DOHH2 (cell line): Measurements from ENCODE around the gene MAP1B.

Experiments
- H3F3A ChIP-seq: fragments of 200-600 bp; sonication (generic), shearing (Covaris generic); 2 replicates; pipeline ENCODE4 v1.6.0; 2016; ENCODE audit warnings: antibody characterized with exemption, mild to moderate bottlenecking; ENCODE audit not compliant: control insufficient read depth, insufficient read depth
- H3K27ac ChIP-seq: fragments of 200-600 bp; sonication (generic); 2 replicates; pipeline ENCODE4 v1.5.1; 2014; ENCODE audit warnings: low read depth, mild to moderate bottlenecking, low read length, moderate library complexity
- H3K27me3 ChIP-seq: fragments of 200-600 bp; sonication (generic); 2 replicates; pipeline ENCODE4 v1.6.1; 2014; ENCODE audit warnings: mild to moderate bottlenecking, low read length, mixed read lengths; ENCODE audit not compliant: control insufficient read depth
- H3K36me3 ChIP-seq: fragments of 200-600 bp; sonication (generic); 2 replicates; pipeline ENCODE4 v1.6.1; 2014; ENCODE audit warnings: mild to moderate bottlenecking, low read length, moderate library complexity, mixed read lengths; ENCODE audit not compliant: control insufficient read depth
- H3K4me1 ChIP-seq: fragments of 200-600 bp; sonication (generic); 2 replicates; pipeline ENCODE4 v1.6.1; 2014; ENCODE audit warnings: mild to moderate bottlenecking, low read length, mixed read lengths; ENCODE audit not compliant: control insufficient read depth
- H3K4me2 ChIP-seq: fragments of 200-600 bp; sonication (generic); 2 replicates; pipeline ENCODE4 v1.6.0; 2014; ENCODE audit warnings: mild to moderate bottlenecking, low read length, moderate library complexity
- H3K4me3 ChIP-seq: fragments of 200-600 bp; sonication (generic); 2 replicates; pipeline ENCODE4 v1.5.1; 2014; ENCODE audit warnings: mild to moderate bottlenecking, low read length, mixed read lengths
- H3K79me2 ChIP-seq: fragments of 200-600 bp; sonication (generic); 2 replicates; pipeline ENCODE4 v1.6.1; 2014; ENCODE audit warnings: mild to moderate bottlenecking, low read length, mixed read lengths; ENCODE audit not compliant: control insufficient read depth
- H3K9me2 ChIP-seq: fragments of 200-600 bp; sonication (generic); replicated peaks from 2 replicates; pipeline ENCODE4 v1.6.1; 2014; ENCODE audit warnings: mild to moderate bottlenecking, low read length, mixed read lengths; ENCODE audit not compliant: control insufficient read depth
- H3K9me3 ChIP-seq: fragments of 200-600 bp; sonication (generic); 2 replicates; pipeline ENCODE4 v1.6.1; 2014; ENCODE audit warnings: antibody characterized with exemption, low read length, mixed read lengths; ENCODE audit not compliant: control insufficient read depth, insufficient read depth
- H4K20me1 ChIP-seq: fragments of 200-600 bp; sonication (generic); 2 replicates; pipeline ENCODE4 v1.6.0; 2014; ENCODE audit warnings: low read depth, mild to moderate bottlenecking, antibody characterized with exemption, low read length, moderate library complexity; ENCODE audit not compliant: control insufficient read depth, insufficient read depth
- EZH2phosphoT487 ChIP-seq: fragments of 200-600 bp; sonication (generic); IDR thresholded peaks from 2 replicates; pipeline ENCODE4 v1.6.1; 2017; ENCODE audit warnings: borderline replicate concordance, mild to moderate bottlenecking, antibody characterized with exemption, low read length, moderate library complexity, mixed read lengths
- TF ChIP-seq, protein P1 (sequence below): fragments of 200-600 bp; sonication (generic); IDR thresholded peaks from one replicate; pipeline ENCODE4 v1.5.1; 2014; ENCODE audit warnings: antibody characterized with exemption, mild to moderate bottlenecking, low read depth, low read length; ENCODE audit not compliant: poor library complexity, severe bottlenecking

The MAP1B gene

DNA sequence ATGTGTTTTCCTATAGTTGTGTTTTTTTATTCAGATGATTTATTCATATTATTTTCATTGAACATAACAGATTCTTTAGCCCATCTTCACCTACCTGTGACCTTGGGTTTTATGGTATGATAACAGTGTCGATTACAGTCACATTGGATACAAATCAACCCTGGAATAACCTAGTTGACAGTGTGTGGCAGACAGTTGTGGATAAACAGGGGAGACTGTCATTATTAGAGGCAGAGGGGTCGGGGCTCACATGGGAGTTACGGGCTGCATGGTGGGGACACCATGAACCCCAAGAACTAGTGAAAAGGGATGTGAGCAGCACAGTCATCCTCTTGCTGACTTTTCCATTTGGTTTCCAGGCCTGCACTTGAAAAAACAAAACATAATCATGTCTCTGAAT, 29.9 kb upstream of the MAP1B start:
- H3K4me2 ChIP-seq: no peak overlapping the region
- no peaks in the 10 kb centered on the region for H3K9me3 ChIP-seq
- H3F3A ChIP-seq: no peaks in the 10 kb centered on the region
- H3K4me3 ChIP-seq: no peak overlapping the region
- no peaks in the 10 kb centered on the region for H4K20me1 ChIP-seq
- no peaks in the 10 kb centered on the region for H3K36me3 ChIP-seq
- H3K79me2 ChIP-seq: no peaks in the 10 kb centered on the region
- H3K9me2 ChIP-seq: no peaks in the 10 kb centered on the region
- TF ChIP-seq EZH2phosphoT487: no peak
- TF ChIP-seq, protein P1, sequence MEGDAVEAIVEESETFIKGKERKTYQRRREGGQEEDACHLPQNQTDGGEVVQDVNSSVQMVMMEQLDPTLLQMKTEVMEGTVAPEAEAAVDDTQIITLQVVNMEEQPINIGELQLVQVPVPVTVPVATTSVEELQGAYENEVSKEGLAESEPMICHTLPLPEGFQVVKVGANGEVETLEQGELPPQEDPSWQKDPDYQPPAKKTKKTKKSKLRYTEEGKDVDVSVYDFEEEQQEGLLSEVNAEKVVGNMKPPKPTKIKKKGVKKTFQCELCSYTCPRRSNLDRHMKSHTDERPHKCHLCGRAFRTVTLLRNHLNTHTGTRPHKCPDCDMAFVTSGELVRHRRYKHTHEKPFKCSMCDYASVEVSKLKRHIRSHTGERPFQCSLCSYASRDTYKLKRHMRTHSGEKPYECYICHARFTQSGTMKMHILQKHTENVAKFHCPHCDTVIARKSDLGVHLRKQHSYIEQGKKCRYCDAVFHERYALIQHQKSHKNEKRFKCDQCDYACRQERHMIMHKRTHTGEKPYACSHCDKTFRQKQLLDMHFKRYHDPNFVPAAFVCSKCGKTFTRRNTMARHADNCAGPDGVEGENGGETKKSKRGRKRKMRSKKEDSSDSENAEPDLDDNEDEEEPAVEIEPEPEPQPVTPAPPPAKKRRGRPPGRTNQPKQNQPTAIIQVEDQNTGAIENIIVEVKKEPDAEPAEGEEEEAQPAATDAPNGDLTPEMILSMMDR: no peak
- no peaks in the 10 kb centered on the region for H3K4me1 ChIP-seq
- no peak overlapping the region for H3K27ac ChIP-seq
- peaks cover 9% of the 10 kb centered on the region; the same call in 1 of the 2 replicates for H3K27me3 ChIP-seq

DNA sequence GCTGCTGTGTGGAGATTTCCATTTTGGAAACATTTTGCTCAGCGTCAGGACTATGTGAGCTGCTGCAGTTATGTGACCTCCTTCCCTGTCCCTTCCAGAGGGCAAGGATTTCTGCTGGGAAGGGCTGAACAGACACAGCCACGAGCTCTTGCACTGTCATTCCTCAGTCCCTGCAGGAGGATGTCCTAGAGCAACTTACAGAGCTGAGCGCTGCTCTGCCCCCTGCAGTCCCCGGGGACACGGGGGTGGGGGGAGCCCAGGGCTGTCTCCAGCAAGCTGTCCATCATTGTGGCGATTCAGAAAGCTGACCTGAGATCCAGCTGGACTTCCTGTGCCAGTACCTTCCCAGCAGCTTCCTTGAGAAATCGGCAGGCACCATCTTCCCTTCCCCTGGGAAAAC, 28.0 kb upstream of the MAP1B start:
- H3K4me2 ChIP-seq: no peak overlapping the region
- no peaks in the 10 kb centered on the region for H3F3A ChIP-seq
- H3K79me2 ChIP-seq: no peaks in the 10 kb centered on the region
- TF ChIP-seq, protein P1: no peak
- no peak for TF ChIP-seq EZH2phosphoT487
- H3K9me2 ChIP-seq: no peaks in the 10 kb centered on the region
- no peaks in the 10 kb centered on the region for H3K9me3 ChIP-seq
- H3K27ac ChIP-seq: no peak overlapping the region
- peaks cover 9% of the 10 kb centered on the region; the same call in 1 of the 2 replicates for H3K27me3 ChIP-seq
- no peak overlapping the region for H3K4me3 ChIP-seq
- H3K36me3 ChIP-seq: no peaks in the 10 kb centered on the region
- H4K20me1 ChIP-seq: no peaks in the 10 kb centered on the region
- no peaks in the 10 kb centered on the region for H3K4me1 ChIP-seq

DNA sequence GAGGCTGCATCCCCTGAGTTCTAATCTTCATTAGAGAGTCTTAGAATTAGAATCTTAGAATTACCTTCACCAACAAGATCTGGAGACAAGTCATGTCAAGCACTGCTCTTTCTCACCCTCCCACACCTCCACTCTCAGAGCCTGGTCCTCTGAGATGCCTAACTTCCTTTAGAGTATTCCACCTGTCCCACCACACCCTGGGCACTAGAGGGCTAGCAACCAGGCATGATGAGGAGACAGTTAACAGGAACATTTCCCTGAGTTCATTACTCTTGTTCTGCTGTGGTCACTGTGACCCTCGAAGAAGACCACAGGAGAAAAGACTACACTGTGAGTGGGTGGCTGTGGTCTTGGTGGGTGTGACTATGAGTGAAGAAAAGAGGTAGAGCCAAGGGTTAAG, 25.2 kb upstream of the MAP1B start:
- no peaks in the 10 kb centered on the region for H3K9me3 ChIP-seq
- H3K27me3 ChIP-seq: peaks cover 7% of the 10 kb centered on the region; the same call in 1 of the 2 replicates
- no peak overlapping the region for H3K27ac ChIP-seq
- H3K79me2 ChIP-seq: no peaks in the 10 kb centered on the region
- no peaks in the 10 kb centered on the region for H3F3A ChIP-seq
- no peaks in the 10 kb centered on the region for H3K9me2 ChIP-seq
- no peak overlapping the region for H3K4me3 ChIP-seq
- no peaks in the 10 kb centered on the region for H4K20me1 ChIP-seq
- no peak overlapping the region for H3K4me2 ChIP-seq
- H3K36me3 ChIP-seq: no peaks in the 10 kb centered on the region
- TF ChIP-seq EZH2phosphoT487: no peak
- TF ChIP-seq, protein P1: no peak
- H3K4me1 ChIP-seq: no peaks in the 10 kb centered on the region
